Kidney capillary endothelial cell (primary cell): ENCODE measurements around the gene MYT1.
"Not testable (repeated sequence)": the region's sequence is repeated elsewhere in the genome, so short reads cannot be mapped to it uniquely, and the experiment has no call there.

ENCODE experiments used
- DNase-seq: peaks from one replicate; pipeline ENCODE4 v3.0.0-alpha.2; 2018; ENCODE audit warnings: low spot score

Gene MYT1

DNA sequence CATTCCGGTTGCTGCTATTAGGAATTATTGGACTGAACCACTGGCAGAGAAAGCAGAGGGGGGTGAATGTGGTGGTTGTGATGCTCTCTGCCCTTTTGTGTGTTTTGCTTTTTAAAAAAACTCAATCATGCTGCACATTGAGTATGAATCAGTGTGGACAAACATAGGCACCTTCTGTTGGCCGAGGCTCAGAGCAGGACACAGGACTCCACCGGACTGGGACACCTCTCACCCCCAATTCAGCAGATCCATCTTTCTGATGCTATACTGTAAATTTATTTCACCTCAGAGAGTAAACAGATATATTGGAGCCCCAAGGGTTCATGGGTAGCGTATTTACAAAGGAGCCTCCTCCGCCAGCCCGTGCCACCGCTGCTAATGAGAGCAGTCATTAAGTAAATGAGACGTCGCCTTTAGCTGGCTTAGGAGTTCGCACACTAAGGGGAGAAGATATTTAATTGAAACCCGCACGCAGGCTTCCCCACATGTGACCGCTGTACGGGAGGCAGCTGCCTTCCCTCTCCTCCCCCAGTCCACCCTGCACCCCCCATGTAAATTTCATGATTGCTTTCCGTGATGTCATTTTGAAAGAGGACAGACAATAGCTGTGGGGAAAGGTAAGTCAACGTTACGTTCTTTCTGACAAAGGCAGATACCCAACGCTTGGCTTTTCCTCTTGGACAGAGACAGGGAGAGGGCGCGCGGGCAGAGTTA is at the start of gene MYT1:
Gene MYT1 (plus strand): TSS at position 330 of the 714 bp plus-strand sequence. CDS start 34,410 bp downstream, outside the sequence.
- no peak for DNase-seq

DNA sequence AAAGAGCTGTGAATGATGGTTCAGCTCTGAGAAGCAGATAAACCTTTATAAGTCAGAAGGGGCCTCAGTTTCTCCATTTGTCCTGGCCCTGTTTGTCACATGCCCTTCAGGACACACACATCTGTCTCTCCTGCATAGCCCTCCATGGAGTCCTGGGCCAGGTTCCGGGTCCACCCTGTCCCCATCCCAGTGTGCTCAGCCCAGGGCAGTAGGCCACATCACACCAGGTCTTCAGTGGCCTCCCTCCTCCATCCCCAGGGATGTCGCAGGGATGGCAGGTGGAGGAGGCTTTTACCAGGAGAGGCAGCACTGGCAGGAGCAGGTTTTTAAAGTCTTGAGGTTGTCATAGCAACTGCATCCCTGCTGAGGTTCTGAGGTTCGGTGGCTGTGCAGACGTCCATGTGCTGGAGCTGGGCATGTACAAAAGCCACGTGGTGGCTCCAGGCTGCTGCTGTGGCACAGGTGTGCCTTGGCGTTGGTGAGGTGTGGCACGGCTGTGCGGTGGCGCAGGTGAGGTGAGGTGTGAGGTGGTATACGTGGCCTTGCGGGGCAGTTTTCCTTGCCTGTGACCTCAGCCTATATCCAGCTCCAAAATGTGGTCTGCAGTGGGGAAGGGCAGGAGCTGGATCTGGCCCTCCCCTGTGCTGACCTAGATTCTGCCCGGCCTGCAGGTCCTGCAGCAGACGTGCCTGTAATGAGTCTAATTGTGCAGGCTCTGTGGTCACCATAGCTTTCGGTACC is 48.9 kb upstream of the MYT1 start:
- no peak for DNase-seq

DNA sequence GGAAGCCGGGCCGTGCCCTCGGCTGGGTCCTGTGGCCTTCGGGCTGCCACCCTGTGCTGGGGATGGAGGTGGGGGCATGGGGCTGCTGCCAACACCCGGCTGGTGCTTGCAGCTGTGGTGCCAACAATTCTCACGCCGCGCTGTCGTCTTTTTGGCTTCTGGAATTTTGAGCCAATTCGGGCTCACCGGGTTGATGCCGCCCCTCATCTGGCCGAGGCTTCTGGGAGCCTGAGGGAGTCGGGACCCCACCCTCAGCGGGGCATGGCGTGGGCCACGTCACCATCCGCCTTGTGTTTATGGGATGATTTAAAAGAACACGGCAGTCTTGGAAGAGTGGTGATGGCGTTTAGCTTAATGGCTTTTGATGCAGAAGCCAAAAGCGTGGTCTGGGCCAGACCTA is 48.2 kb upstream of the MYT1 start:
- no peak for DNase-seq

DNA sequence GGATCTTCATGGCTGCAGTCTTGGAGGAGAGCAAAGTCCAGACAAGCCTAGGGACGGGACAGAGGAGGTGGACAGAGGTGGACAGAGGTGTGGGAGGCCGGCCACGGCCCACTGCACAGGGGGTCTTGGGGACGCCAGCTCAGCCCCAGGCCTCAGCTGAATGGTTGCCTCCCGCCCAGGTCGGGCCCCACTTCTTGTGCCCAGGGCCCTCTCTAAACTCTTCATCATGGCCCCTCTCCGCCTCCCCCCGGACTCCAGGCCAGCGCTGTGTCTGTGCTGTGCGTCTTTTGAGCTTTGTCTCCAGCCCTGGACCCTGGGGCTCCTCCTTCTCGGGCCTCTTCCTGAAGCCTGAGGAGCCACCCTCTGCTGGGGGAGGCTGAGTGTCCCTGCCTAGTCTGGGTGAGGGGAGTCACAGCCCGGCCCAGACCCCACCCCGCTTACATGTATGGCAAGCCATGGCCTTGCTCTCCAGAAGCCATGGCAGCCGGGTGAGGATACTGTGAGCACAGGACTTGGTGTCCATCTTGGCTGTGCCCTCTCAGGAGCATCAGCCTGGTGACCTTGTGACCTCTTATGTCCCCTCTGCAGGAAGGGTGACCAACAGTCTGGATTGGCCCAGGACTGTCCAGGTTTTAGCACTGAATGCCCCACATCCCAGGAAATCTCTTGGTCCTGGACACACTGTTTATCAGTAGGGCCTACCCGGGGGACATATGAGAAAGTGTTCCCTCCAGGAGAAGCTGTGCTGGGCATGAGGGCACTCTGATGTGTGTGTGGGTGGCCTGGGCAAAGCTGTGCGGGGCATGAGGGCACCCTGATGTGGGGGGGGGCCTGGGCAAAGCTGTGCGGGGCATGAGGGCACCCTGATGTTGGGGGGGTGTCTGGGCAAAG is 47.5 kb upstream of the MYT1 start:
- no peak for DNase-seq

DNA sequence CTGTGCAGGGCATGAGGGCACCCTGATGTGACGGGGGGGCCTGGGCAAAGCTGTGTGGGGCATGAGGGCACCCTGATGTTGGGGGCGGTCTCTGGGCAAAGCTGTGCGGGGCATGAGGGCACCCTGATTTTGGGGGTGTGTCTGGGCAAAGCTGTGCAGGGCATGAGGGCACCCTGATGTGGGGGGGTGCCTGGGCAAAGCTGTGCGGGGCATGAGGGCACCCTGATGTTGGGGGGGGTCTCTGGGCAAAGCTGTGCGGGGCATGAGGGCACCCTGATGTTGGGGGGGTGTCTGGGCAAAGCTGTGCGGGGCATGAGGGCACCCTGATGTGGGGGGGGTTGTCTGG is 46.8 kb upstream of the MYT1 start:
- not testable (repeated sequence) for DNase-seq

DNA sequence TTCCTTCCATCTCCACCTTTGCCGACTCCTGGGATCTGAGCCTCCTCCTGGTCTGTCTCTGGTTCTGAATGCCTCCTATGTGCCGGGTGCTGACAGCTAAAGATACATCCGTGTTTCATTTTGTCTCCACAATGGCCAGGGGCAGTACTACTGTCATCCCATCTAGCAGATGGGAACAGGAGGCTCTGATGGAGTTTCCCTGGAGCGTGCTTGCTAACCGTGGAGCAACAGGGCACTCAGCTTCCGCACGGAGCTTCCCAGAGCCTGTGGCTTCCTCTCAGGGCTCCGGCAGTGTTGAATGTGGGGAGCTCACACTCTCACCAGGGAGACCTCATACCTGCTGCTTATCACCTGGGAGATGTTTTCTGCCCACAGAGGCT is 45.0 kb upstream of the MYT1 start:
- DNase-seq = no peak

DNA sequence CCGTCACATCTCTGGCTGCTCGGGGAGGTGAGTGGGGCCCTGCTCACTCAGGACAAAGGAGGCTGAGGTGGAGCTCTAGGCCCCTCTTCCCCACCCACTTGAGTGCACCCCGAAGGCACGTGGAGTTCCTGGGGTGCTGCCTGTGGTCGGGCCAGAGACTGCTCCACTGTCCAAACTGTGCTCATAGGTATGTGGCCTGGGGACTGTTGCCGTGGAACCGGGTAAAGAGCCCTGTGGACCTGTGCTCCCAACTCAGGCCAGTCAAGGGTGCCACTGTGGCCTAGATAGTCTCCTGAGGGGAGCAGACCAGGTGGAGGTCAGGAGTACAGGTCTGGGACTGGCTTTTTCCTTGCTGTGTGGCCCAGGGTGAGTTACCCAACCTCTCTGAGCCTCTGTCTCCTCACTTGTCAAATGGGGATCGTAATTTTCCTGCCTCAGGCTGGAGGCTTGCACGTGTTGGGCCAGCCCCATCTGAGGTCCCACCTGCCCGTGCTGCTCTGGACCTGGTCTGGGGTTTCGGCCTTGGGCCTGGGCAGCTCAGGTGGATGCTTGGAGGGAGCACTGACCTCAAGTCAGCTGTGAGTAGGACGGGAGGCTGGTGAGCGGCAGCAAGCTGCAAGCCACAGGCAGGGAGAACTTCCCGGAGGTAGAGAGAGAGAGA is 44.4 kb upstream of the MYT1 start:
- no peak for DNase-seq

DNA sequence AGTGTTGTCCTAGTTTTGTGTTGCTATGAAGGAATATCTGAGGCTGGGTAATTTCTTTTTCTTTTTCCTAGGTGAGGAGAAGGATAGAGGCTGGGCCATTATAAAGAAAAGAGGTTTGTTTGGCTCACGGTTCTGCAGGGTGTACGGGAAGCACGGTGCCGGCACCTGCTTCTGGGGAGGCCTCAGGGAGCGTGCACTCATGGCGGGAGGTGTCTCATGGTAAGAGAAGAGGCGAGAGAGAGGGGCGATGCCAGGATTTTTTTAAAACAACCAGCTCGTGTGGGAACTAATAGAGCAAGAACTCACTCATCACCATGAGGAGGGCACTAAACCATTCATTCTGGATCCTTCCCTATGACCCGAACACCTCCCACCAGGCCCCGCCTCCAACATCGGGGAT is 42.7 kb upstream of the MYT1 start:
- no peak for DNase-seq

DNA sequence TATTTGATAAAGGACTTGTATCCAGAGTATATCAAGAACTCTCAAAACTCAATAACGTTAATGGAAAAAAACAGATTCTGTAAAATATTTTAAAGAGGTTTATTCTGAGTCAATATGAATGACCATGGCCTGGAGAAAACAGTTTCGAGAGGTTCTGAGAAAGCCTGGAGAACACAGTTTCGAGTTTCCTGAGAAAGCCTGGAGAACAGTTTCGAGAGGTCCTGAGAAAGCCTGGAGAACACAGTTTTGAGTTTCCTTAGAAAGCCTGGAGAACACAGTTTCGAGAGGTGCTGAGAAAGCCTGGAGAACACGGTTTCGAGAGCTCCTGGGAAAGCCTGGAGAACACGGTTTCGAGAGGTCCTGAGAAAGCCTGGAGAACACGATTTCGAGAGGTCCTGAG is 41.3 kb upstream of the MYT1 start:
- not testable (repeated sequence) for DNase-seq

DNA sequence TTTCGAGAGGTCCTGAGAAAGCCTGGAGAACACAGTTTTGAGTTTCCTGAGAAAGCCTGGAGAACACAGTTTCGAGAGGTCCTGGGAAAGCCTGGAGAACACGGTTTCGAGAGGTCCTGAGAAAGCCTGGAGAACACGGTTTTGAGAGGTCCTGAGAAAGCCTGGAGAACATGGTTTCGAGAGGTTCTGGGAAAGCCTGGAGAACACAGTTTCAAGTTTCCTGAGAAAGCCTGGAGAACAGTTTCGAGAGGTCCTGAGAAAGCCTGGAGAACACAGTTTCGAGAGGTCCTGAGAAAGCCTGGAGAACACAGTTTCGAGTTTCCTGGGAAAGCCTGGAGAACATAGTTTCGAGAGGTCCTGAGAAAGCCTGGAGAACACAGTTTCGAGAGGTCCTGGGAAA is 40.7 kb upstream of the MYT1 start:
- DNase-seq = not testable (repeated sequence)

DNA sequence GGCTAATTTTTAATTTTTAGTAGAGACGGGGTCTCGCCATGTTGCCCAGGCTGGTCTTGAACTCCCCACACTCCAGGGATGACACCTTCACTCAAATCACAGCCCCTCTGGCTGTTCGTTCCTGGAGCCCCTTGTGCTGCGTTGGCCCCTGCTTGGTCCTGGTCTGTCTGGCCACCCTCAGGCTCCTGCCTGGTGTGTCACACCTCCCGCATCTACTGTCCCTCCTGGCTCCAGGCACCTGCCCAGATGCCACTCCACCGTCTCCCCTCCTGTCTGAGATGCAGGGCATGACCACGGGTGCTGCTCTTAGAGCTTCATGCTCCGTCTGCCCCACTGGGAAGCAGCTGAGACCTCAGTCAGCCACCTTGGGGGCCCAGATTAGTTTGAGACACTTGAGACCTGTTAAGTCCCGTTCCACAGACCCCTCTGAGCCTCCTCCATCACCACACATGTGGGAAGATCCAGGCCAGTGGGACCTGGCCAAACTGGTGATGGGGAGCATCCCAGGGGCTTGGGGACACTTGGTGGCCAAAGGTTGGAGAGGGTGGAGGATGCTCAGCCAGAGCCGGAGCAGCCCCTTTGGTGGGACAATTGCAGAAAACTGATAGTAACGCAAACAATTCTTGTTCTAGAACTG is 35.0 kb upstream of the MYT1 start:
- no peak for DNase-seq

DNA sequence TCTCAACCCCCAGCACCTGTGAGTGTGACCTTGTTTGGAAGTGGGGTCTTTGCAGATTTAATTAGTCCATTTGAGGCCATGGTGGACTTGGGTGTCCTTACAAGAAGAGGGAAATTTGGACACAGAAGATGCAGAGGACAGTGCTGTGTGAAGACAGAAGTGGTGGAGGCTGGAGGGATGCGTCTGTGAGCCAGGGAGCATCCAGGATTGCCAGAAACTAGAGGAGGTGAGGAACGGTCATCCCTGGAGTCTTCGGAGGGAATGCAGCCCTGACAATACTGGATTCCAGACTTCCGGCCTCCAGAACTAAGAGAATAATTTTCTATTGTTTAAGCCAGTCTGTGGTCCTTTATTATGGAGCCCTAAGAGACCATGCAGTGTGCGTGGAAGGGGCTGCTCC is 34.0 kb upstream of the MYT1 start:
- DNase-seq = no peak

DNA sequence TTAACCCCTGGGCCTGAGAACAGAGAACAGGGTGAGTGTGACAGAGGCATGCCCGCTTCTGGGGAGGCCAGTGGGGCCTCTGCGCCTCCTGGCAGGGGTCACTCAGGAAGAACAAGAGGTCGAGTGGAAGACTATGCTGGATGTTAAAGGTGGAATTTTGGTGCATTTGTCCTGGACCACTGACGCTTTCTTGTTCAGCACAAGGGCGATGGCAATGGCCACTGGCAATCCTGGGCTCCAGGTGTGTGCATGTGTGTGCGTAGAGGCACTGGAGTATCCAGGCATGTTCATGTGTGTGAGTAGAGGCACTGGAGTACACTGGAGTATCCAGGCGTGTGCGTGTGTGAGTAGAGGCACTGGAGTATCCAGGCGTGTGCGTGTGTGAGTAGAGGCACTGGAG is 33.4 kb upstream of the MYT1 start:
- DNase-seq = no peak

DNA sequence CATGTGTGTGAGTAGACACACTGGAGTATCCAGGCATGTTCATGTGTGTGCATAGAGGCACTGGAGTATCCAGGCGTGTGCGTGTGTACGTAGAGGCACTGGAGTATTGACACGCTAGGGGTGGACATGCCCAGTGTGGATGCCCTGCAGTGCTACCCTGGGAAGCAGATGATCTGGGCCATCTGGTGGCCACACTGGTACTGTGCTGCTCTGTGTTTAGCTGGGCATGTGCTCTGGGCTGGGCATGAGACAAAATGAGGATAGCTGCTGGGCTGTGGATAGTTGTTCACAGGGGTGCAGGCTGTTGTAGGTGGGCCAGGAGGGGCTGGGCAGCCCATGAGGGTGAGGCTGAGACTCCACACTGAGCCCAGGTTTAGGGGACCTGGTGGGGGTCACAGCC is 32.8 kb upstream of the MYT1 start:
- no peak for DNase-seq

DNA sequence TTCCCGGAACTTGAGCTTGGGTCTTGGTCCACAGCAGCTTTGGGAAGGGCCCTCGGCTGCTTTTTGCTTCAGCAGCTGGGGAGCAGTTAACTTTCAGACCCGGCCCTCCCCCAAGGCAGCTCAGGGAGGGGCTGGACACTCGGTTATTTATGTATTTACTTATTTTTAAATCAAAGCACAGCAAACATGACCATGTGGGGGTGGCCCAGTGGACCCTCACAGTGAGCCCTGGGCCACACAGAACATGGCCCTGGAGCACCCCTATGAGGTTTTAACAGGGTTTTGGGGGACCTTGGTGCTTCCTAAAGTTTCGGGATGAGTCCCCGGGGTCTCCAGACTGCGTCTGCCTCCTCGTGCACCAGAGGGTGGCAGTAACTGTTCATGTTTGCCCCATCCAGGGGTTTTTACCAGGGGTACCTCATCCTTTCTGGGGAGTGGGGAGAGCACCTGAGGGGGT is 30.3 kb upstream of the MYT1 start:
- no peak for DNase-seq

DNA sequence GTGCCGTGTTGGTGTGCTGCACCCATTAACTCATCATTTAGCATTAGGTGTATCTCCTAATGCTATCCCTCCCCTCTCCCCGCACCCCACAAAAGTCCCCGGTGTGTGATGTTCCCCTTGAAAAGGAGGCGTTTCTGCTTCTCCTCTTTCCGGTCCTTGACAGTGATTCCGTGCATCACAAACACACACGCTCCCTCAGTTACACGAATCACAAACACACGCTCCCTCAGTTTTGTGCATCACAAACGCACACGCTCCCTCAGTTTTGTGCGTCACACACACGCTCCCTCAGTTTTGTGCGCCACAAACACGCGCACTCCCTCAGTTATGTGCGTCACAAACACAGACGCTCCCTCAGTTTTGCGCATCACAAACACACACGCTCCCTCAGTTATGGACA is 29.5 kb upstream of the MYT1 start:
- DNase-seq = not testable (repeated sequence)

DNA sequence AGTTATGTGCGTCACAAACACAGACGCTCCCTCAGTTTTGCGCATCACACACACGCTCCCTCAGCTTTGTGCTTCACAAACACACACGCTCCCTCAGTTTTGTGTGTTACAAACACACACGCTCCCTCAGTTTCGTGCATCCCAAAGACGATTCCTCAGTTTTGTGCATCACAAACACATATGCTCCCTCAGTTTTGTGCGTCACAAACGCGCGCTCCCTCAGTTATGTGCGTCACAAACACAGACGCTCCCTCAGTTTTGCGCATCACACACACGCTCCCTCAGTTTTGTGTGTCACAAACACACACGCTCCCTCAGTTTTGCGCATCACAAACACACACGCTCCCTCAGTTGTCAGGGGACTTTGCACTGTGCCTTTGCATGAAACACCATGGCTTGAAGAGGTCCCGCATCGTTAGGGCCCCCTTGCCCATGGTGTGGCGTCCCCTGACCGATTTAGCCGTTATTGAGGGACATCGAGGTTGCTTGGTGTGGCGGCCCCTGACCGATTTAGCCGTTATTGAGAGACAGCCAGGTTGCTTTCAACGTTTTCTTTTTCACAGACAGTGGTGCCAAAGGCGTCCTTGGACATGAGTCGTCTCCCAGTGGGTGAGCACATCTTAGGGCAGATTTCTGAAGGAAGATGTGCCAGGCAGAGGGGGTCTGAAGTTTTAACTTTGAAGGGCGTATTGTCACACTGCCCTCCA is 28.1 kb upstream of the MYT1 start:
- DNase-seq = no peak

DNA sequence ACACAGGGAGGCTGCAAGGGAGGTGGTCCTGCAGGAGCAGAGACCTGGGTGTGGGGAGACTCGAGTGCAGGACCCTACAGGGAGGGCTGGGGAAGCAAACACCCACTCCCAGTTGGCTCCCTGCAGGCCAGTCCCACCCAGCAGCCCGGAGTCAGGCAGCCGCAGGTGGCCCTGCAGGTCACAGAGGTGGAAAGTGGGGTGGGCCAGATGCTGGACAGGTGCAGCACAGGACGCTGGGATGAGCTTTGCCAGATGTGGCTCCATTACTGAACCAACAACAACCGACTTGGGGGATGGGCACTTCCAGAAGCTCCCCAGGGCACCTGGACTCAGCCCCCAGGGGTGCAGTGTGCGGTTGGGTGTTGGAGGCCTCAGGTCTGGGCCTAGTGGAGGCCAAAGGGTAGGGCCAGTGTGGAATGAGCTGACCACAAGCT is 26.6 kb upstream of the MYT1 start:
- no peak for DNase-seq

DNA sequence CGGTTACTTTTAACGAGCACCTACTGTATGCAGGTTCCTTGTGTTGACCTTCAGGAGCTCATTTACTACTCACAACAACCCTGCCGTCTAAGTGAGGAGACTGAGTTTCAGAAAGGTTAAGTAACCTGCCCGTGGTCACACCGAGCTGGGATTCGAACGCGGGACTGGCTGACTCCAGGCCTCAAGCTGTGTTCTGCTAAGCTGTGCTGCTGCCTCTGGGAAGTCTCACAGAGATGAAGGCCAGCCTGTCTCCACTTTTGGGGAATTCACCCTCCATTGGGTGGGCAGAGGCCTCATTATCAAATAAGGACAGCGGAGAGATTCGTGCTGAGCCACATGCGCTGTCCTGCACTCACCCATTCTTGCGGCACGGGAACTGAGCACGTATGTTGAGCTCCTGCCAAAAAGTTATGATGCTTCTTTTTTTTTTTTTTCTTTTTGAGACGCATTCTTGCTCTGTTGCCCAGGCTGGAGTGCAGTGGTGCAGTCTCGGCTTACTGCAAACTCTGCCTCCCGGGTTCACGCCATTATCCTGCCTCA is 25.9 kb upstream of the MYT1 start:
- DNase-seq = no peak

DNA sequence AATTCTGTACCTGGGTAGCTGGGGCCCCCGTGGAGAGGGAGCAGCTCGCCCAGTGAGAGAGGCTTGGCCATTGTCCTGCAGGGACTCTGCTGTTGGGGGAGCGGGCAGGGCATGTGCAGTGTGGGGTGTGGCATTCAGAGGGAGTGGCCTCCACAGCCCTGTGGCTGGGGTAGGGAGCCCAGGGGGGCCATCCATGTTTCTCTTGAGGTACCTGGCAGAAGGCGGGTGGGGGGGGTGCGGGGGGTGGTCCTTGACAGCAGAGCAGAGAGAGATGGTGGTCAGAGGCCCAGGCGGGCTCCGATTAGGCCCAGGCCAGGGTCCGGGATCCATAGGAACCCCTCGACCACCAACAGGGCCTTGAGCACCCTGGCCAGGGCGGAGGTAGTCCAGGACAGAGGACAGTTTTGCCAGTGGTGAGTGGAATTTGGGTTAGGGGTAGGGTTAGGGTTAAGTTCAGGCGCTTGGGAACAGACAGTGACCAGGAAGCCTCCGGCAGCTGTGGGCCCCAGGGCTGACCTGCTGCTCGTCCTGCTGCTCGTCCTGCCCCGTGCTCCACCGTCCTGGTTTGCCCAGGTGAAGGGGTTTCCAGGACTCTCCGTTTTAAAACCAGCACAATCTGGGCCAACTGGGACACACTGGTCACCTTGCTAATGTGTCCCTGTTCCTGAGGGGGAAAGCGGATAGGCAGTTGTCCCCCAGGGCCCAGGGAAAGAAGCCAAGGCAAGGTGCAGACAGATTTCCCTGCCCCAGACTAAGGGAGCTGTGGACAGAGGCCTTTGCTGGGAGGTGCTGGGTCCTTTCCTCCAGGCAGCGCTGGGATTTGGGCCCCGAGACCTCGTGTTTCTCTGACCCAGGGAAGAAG is 24.8 kb upstream of the MYT1 start:
- DNase-seq = no peak
